Motor neuron (in vitro differentiated cells): ENCODE results near the gene PMAIP1. TPM values are rescaled to one million over a fixed set of nuclear protein-coding genes. Genes with fewer than 3 reads are reported as not detected.
A peak's percentile ranks its signal among the peaks of the same experiment; 100 is the strongest.

Experiments
- ATAC-seq, 8 experiments: fragments of 200-7000 bp; cut with Tn5 transposase; replicated peaks in 6 of 8; 2 replicates each; pipeline ENCODE4 v1.8.0; 2021; ENCODE audit warnings: mild to moderate bottlenecking in 8 of 8, moderate library complexity in 8 of 8
- H3K27ac ChIP-seq, 2 donors: fragments of 250-450 bp; sonication (Bioruptor Pico); 2 replicates each; pipeline ENCODE4 v1.9.0; 2021; ENCODE audit warnings: antibody characterized with exemption in 2 of 2, mild to moderate bottlenecking in 2 of 2, moderate library complexity in 1 of 2
- H3K4me1 ChIP-seq, 2 donors: fragments of 250-450 bp; sonication (Bioruptor Pico); replicated peaks in 1 of 2; 2 replicates each; pipeline ENCODE4 v1.6.1; 2021; ENCODE audit warnings: antibody characterized with exemption in 2 of 2, mild to moderate bottlenecking in 2 of 2, moderate library complexity in 1 of 2
- H3K4me3 ChIP-seq, 5 donors: fragments of 250-450 bp; sonication (Bioruptor Pico); 2 replicates each; pipeline ENCODE4 v1.9.0; 2021; ENCODE audit warnings: antibody characterized with exemption in 5 of 5, mild to moderate bottlenecking in 5 of 5, moderate library complexity in 4 of 5
- WGBS, 10 experiments: fragments of 450-650 bp; shearing (Covaris generic); methylation state at CpG; one replicate each; pipeline ENCODE4 v1.0.0; 2022; 5-methylcytosine and 5-hydroxymethylcytosine counted together
- in situ Hi-C, 9 experiments: fragments of 400-800 bp; cut with MboI; loops; one replicate each; pipeline ENCODE4 v1.15.0; 2021; ENCODE audit warnings: low sequenced_read_pairs in 9 of 9, low pct_unique_long_range_greater_than_20kb in 2 of 9; ENCODE audit not compliant: unreplicated experiment in 9 of 9
- total RNA-seq, 8 experiments: library from RNA; unstranded; fragments of 300-600 nt; gene quantifications; 2 replicates each; pipeline versions ENCODE4 v1.2.3 to v1.2.4, GENCODE V29; 2022

Gene PMAIP1
- total RNA-seq, 8 experiments from 2014 or later = 6.0 to 113 (median 10.1) TPM

- H3K4me1 ChIP-seq = no peaks in the 10 kb centered on the region
- no peak for ATAC-seq
- no peak overlapping the region for H3K4me3 ChIP-seq
- in situ Hi-C loops = no loop called here
- WGBS, 10 experiments = 67 to 100% (median 88%) methylated on average over 1 to 2 of the region's 2 CpGs; no CpG with 5 or more reads in 2 of the 10 experiments
- no peak overlapping the region for H3K27ac ChIP-seq
These were observed 28.4 kb downstream of the PMAIP1 start for GRCh38 chr18:59928201-59928600.

GRCh38 chr18:59929621-59930295 lies 30.0 kb downstream of the PMAIP1 start:
- H3K4me3 ChIP-seq = no peak overlapping the region
- 73 to 100% (median 83%) methylated on average over 1 to 6 of the region's 7 CpGs; no CpG with 5 or more reads in 3 of the 10 experiments for WGBS, 10 experiments
- no peaks in the 10 kb centered on the region for H3K4me1 ChIP-seq
- no peak overlapping the region for H3K27ac ChIP-seq
- in situ Hi-C loops = no loop called here
- ATAC-seq = no peak

GRCh38 chr18:59932401-59932800 lies 32.6 kb downstream of the PMAIP1 start:
- WGBS, 10 experiments = 23 to 100% (median 86%) methylated on average over 1 to 11 of the region's 11 CpGs
- ATAC-seq = no peak
- no peak overlapping the region for H3K4me3 ChIP-seq
- in situ Hi-C loops = no loop called here
- no peak overlapping the region for H3K27ac ChIP-seq
- H3K4me1 ChIP-seq = no peaks in the 10 kb centered on the region

- in situ Hi-C loops = no loop called here
- Histone ChIP-seq H3K4me3 (no peak overlapping the region), H3K27ac (no peak overlapping the region), H3K4me1 (no peaks in the 10 kb centered on the region)
- 52 to 84% (median 56%) methylated on average over 1 to 3 of the region's 4 CpGs; no CpG with 5 or more reads in 5 of the 10 experiments for WGBS, 10 experiments
- ATAC-seq = no peak
These were observed 38.9 kb downstream of the PMAIP1 start for GRCh38 chr18:59938676-59939075.

- no peak overlapping the region for H3K4me3 ChIP-seq
- H3K4me1 ChIP-seq = no peaks in the 10 kb centered on the region
- in situ Hi-C loops = no loop called here
These were observed 39.3 kb downstream of the PMAIP1 start for GRCh38 chr18:59939127-59939526.

GRCh38 chr18:59940068-59940467 lies 40.3 kb downstream of the PMAIP1 start:
- no peaks in the 10 kb centered on the region for H3K4me1 ChIP-seq
- no peak for ATAC-seq
- no peak overlapping the region for H3K27ac ChIP-seq
- no peak overlapping the region for H3K4me3 ChIP-seq
- WGBS, 10 experiments = 48 to 100% (median 88%) methylated on average over 1 to 2 of the region's 2 CpGs
- in situ Hi-C loops = no loop called here

More at GRCh38 chr18:59939127-59939526, 39.3 kb downstream of the PMAIP1 start:
- no peak for ATAC-seq
- no peak overlapping the region for H3K27ac ChIP-seq

GRCh38 chr18:59941331-59941730 lies 41.5 kb downstream of the PMAIP1 start:
- Histone ChIP-seq H3K4me3 (no peak overlapping the region), H3K27ac (no peak overlapping the region), H3K4me1 (no peaks in the 10 kb centered on the region)
- in situ Hi-C loops = no loop called here
- ATAC-seq = no peak
- 20 to 100% (median 80%) methylated on average over 1 to 4 of the region's 4 CpGs; no CpG with 5 or more reads in 2 of the 10 experiments for WGBS, 10 experiments

GRCh38 chr18:59942601-59943000 lies 42.8 kb downstream of the PMAIP1 start:
- no peak overlapping the region for H3K4me3 ChIP-seq
- in situ Hi-C loops = no loop called here
- H3K27ac ChIP-seq = no peak overlapping the region
- no peaks in the 10 kb centered on the region for H3K4me1 ChIP-seq
- ATAC-seq = no peak
- WGBS, 10 experiments = 40 to 93% (median 80%) methylated on average over 1 to 4 of the region's 4 CpGs; no CpG with 5 or more reads in 3 of the 10 experiments

- 50 to 100% (median 88%) methylated on average over 1 to 2 of the region's 2 CpGs; no CpG with 5 or more reads in 3 of the 10 experiments for WGBS, 10 experiments
- Histone ChIP-seq H3K27ac (no peak overlapping the region), H3K4me1 (no peaks in the 10 kb centered on the region), H3K4me3 (no peak overlapping the region)
- no peak for ATAC-seq
- in situ Hi-C loops = no loop called here
These were observed 45.7 kb downstream of the PMAIP1 start for GRCh38 chr18:59945544-59945943.

- ATAC-seq = peak in 4 of 8 experiments; percentile 35 to 89 (median 56)
- Histone ChIP-seq H3K27ac (no peak overlapping the region), H3K4me3 (no peak overlapping the region), H3K4me1 (no peaks in the 10 kb centered on the region)
- WGBS, 10 experiments = 22 to 93% (median 78%) methylated on average over 2 to 6 of the region's 6 CpGs; no CpG with 5 or more reads in 1 of the 10 experiments
- in situ Hi-C loops = loop anchor here in 1 of 9 experiments (25.0 kb wide), 1 partner anchor 113 kb away; no protein-coding TSS in a partner anchor
These were observed 50.6 kb downstream of the PMAIP1 start for GRCh38 chr18:59950215-59950944.

GRCh38 chr18:59951591-59951990 lies 51.8 kb downstream of the PMAIP1 start:
- Histone ChIP-seq H3K4me1 (no peaks in the 10 kb centered on the region), H3K4me3 (no peak overlapping the region), H3K27ac (no peak overlapping the region)
- ATAC-seq = no peak
- in situ Hi-C loops = loop anchor here in 1 of 9 experiments (25.0 kb wide), 1 partner anchor 114 kb away; no protein-coding TSS in a partner anchor
- 53 to 100% (median 85%) methylated on average over 1 to 4 of the region's 4 CpGs; no CpG with 5 or more reads in 1 of the 10 experiments for WGBS, 10 experiments

- no peak overlapping the region for H3K27ac ChIP-seq
- in situ Hi-C loops = loop anchor here in 1 of 9 experiments (25.0 kb wide), 1 partner anchor 115 kb away; no protein-coding TSS in a partner anchor
- H3K4me1 ChIP-seq = peaks cover 0 to 3% of the 10 kb centered on the region in 2 donors
- no peak overlapping the region for H3K4me3 ChIP-seq
- WGBS, 10 experiments = 54 to 100% (median 78%) methylated on average over 3 to 5 of the region's 6 CpGs; no CpG with 5 or more reads in 1 of the 10 experiments
- ATAC-seq = no peak
These were observed 52.6 kb downstream of the PMAIP1 start for GRCh38 chr18:59952283-59953007.
